Measurements from ENCODE around the gene PIK3AP1. TPM values are rescaled to one million over a fixed set of nuclear protein-coding genes. Genes with fewer than 3 reads are reported as not detected.
"Not testable (repeated sequence)": the region's sequence is repeated elsewhere in the genome, so short reads cannot be mapped to it uniquely, and the experiment has no call there.

The PIK3AP1 gene
- total RNA-seq, 1 donor from 2014 or later, result under 0.01 TPM

DNA sequence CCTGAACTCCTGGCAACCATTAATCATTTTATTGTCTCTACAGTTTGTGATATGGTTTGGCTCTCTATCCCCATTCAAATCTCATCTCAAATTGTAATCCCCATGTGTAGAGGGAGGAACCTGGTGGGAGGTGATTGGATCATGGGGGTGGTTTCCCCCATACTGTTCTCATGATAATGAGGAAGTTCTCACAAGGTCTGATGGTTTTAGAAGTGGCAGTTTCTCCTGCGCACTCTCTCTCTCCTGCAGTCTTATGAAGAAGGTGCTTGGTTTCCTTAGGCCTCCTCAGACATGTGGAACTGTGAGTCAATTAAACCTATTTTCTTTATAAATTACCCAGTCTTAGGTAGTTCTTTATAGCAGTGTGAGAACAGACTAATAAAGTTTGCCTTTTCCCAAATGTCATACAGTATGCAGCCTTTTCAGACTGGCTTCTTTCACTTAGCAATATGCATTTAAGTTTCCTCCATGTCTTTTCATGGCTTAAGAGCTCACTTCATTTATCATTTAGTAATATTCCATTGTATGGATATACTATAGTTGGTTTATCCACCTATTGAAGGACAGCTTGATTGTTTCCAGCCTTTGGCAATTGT lies 17.1 kb upstream of the PIK3AP1 start:
- not testable (repeated sequence) for DNase-seq (ENCODE audit: low read depth in 2 of 2)

DNA sequence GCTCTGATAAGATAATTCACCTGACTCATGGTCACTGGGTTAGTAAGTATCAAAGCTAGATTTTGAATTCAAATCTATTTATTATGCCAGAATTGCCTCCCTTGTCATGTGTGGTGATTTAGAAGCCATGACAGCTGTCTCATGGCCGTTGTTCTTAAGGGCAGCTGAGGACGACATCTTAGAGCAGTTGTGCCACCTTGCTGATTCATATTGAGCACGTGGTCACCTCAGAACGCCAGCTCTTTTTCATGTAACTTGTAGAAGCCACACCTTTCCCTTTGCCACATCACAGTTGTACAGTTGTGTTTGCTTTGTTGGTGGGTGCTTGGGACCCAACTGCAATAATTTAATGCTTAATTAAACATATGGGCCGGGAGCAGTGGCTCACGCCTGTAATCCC lies 4.3 kb upstream of the PIK3AP1 start:
- DNase-seq (ENCODE audit: low read depth in 2 of 2), result no peak

DNA sequence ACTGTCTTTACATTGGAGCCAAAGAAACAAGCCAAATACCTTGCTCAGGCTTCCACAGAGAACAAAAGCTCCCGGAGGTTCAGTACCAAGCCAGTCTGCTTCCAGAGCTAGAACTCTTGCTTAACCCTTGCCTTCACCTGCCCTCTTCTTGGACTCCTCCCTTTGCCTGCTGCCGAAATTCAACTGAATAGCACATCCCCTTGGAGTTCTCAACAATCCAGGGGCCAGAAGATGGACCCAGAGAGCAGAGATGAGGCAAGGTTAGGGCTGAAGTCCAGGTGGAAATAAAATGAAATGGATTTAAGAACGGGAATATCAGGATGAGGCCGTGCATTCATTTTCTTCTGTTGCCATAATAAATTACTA lies 876 bp upstream of the PIK3AP1 start:
- no peak for DNase-seq (ENCODE audit: low read depth in 2 of 2)

DNA sequence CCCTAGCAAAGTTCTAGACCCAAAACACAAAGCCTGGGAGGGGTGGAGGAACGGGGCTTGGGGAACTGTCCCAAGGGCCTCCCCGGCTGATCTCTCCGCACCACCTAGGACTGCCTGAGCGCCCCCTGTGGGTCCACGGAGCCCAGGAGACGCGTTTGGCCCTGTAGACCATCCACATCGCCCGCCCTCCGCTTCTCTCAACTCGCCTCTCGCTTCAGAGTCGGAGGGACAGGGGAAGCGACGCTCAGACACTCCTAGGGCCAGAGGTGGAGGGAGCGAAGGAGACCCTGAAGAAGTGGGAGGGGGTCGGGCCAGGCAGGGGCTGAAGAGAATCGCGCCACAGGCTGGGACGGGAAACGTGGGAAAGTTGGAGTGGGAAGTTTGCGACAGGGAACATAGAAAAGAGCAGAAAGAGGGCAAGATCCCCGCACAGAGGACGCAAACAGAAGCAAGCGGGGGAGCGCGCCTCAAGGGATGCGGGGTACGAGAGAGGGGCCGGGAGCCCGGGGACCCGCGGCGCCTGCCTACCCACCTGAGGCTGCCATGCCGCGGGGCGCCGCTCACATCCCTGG lies 378 bp downstream of the PIK3AP1 start:
- no peak for DNase-seq (ENCODE audit: low read depth in 2 of 2)

- DNase-seq (ENCODE audit: low read depth in 2 of 2), result no peak
Observed at GRCh38 chr10:96719200-96719599, 1.1 kb downstream of the PIK3AP1 start.

- DNase-seq (ENCODE audit: low read depth in 2 of 2), result no peak
Observed at GRCh38 chr10:96718304-96718990, 1.9 kb downstream of the PIK3AP1 start.

GRCh38 chr10:96716390-96716789 lies 3.9 kb downstream of the PIK3AP1 start:
- no peak for DNase-seq (ENCODE audit: low read depth in 2 of 2)

- DNase-seq (ENCODE audit: low read depth in 2 of 2), result no peak
Observed at GRCh38 chr10:96714746-96715255, 5.5 kb downstream of the PIK3AP1 start.

- peak in 1 of 2 donors; percentile 16 for DNase-seq (ENCODE audit: low read depth in 2 of 2)
Observed at GRCh38 chr10:96714031-96714590, 6.2 kb downstream of the PIK3AP1 start.

DNA sequence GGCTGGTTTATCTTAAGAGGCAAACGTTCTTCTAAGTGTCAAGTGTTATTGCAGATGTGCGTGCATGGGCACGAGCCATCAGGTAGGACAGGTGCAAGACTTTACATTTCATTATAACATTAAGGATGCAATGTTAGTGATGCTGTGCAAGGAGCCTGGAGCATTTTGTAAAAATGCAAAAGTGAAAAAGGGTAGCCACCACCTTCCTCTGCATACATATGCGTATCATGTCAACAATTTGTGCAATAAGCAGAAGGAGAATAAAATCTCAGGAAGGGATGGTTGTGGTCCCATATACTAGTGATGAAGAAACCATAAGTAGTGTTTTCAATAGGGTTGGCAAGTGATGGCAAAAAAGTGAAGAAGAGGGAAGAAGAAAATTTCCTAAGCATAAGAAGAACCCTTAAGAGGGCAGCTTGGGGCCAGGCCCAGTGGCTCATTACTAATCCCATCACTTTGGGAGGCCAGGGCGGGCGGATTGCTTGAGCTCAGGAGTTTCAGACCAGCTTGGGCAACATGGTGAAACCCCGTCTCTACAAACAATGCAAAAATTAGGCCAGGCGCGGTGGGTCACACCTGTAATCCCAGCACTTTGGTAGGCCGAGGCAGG lies 7.5 kb downstream of the PIK3AP1 start:
- DNase-seq (ENCODE audit: low read depth in 2 of 2), result no peak

DNA sequence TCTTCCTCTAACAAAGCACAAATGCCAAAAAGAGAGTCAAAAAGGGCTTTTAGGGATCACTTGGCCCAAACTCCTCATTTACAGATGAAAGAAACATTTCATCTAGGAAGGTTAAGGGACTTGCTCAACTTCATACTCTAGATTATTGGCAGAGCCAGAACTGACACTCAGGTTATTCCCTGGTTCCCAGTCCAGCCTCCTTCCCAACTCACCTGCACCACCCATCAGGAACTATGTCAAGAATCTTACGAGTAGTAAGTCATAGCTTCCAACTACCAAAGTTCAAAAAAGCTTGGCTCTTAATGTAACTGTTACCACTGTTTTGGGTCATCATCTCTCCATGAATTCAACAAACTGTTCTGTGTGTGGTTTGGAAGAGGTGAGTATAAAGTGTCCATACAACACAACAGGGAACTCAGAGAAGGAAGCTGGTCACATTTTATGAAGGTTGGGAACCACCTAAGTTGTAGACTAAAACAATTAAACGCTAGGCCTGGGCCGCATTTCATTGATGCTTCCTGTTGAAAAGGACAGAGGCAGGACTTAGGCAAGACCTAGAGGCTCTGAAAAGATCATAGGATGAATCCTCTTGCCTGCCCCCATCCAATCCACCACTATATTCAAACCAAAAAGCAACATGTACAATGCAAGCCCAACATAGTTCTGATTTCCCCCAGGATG lies 9.1 kb downstream of the PIK3AP1 start:
- no peak for DNase-seq (ENCODE audit: low read depth in 2 of 2)

DNA sequence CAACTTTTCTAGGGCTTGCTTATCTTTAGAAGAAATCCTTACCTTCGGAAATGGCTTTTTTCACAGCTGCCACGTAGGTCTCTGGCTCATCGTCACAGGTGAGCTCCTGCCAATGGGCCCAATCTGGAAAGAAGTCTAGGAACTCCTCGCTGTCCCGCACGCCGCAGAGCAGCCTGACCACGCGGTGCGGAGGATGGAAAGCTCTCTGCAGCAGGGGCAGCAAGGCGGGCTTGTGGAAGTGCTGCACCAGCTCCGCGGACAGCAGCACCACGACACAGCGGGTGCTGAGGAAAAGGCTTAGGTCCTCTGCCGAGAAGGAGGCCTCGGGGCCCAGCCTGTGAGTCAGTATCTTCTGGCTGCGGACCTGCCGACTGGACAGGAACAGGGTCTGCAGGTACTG lies 10.8 kb downstream of the PIK3AP1 start:
- no peak for DNase-seq (ENCODE audit: low read depth in 2 of 2)

DNA sequence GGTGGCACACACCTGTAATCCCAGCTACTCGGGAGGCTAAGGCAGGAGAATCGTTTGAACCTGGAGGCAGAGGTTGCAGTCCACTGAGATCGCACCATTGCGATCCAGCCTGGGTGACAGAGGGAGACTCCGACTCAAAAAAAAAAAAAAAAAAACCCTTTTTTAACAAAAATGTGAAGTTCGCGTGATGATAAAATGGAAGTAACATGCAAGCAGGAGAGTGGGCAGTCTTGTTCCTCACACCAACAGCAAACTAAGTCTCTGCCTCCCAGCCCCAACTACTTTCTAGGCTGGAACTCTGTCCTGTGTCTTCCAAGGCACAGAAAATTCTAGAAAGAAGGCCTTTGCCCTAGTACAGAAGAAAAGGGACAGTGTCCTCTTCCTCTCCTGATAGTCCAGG lies 11.3 kb downstream of the PIK3AP1 start:
- DNase-seq (ENCODE audit: low read depth in 2 of 2), result no peak

GRCh38 chr10:96708456-96708855 lies 11.9 kb downstream of the PIK3AP1 start:
- peak in 1 of 2 donors; percentile 14 for DNase-seq (ENCODE audit: low read depth in 2 of 2)

- DNase-seq (ENCODE audit: low read depth in 2 of 2), result no peak
Observed at GRCh38 chr10:96706331-96706853, 13.9 kb downstream of the PIK3AP1 start.

DNA sequence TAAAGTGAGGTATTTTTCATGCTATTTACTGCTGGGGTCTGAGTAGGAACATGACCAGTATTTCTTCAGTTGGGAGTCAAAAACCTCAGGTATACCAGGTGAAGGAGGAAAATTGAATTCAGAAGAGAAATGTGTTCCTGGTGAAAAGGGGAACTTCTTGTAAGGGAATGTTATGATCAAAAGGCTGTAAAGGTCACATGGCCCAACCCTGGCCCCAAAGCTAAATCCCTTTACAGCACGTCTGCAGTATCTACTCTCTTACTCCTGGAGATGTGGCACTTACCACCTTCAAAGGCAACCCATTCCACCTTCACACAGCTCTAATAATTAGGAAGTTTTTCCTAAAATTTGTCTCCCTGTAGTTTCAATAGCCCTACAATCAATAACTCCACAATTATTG lies 15.2 kb downstream of the PIK3AP1 start:
- no peak for DNase-seq (ENCODE audit: low read depth in 2 of 2)

- DNase-seq (ENCODE audit: low read depth in 2 of 2), result no peak
Observed at GRCh38 chr10:96704563-96704962, 15.8 kb downstream of the PIK3AP1 start.

- DNase-seq (ENCODE audit: low read depth in 2 of 2), result no peak
Observed at GRCh38 chr10:96703358-96703757, 17.0 kb downstream of the PIK3AP1 start.

GRCh38 chr10:96701265-96701664 lies 19.0 kb downstream of the PIK3AP1 start:
- DNase-seq (ENCODE audit: low read depth in 2 of 2), result no peak

GRCh38 chr10:96700374-96701099 lies 19.8 kb downstream of the PIK3AP1 start:
- DNase-seq (ENCODE audit: low read depth in 2 of 2), result no peak

DNA sequence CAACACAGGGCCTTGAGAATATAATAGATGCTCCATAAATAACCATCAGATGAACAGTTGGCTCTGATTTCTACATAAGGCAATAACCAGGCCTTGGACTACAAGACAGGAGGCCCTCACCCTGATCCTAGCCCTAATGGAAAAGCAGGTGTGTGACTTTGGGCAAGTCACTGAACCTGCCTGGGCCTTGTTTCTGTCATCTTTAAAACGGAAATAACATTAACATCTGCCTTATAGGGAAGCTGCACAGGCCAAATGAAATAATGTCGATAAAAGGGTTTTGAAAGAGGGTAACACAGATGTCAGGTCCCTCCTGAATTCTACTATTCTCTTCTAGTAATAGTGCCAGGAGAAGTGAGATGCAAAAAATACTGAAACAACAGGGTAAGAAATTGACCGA lies 20.7 kb downstream of the PIK3AP1 start:
- no peak for DNase-seq (ENCODE audit: low read depth in 2 of 2)
